IgD-negative memory B cell (primary cell): ENCODE measurements around the gene DGKD. TPM values are rescaled to one million over a fixed set of nuclear protein-coding genes. Genes with fewer than 3 reads are reported as not detected.

Experiments
- H3K27ac Mint-ChIP-seq, 3 donors: one replicate each; pipeline ENCODE4 v1.8.0; 2020 to 2022; ENCODE audit warnings: mild to moderate bottlenecking in 3 of 3, mixed read lengths in 3 of 3, moderate library complexity in 1 of 3
- H3K27me3 Mint-ChIP-seq: one replicate; pipeline ENCODE4 v1.8.0; 2021; ENCODE audit warnings: mixed read lengths
- H3K36me3 Mint-ChIP-seq: one replicate; pipeline ENCODE4 v1.8.0; 2020; ENCODE audit warnings: mild to moderate bottlenecking, mixed read lengths
- H3K4me1 Mint-ChIP-seq, 3 donors: one replicate each; pipeline ENCODE4 v1.8.0; 2020 to 2022; ENCODE audit warnings: mixed read lengths in 3 of 3, mild to moderate bottlenecking in 1 of 3
- H3K4me3 Mint-ChIP-seq, 4 donors: one replicate each; pipeline ENCODE4 v1.8.0; 2020 to 2022; ENCODE audit warnings: mild to moderate bottlenecking in 4 of 4, mixed read lengths in 4 of 4, moderate library complexity in 3 of 4
- H3K9me3 Mint-ChIP-seq, 3 donors: one replicate each; pipeline ENCODE4 v1.8.0; 2020 to 2021; ENCODE audit warnings: mixed read lengths in 3 of 3, mild to moderate bottlenecking in 1 of 3
- polyA plus RNA-seq: library from polyadenylated mRNA; unstranded; fragments of 300-500 nt; fragmentation: Illumina TruSeq; gene quantifications from one replicate; pipeline ENCODE4 v1.2.3, GENCODE V29; 2021

DGKD gene
- polyA plus RNA-seq, 1 donor from 2014 or later: 44.9 TPM

GRCh38 chr2:233346930-233347329 lies 7.4 kb upstream of the DGKD start:
- H3K4me1 Mint-ChIP-seq: peaks cover 23 to 40% (median 36%) of the 10 kb centered on the region in 3 donors
- peaks cover 7% of the 10 kb centered on the region for H3K36me3 Mint-ChIP-seq
- H3K4me3 Mint-ChIP-seq: no peak overlapping the region
- H3K27me3 Mint-ChIP-seq: peaks cover 1% of the 10 kb centered on the region
- H3K9me3 Mint-ChIP-seq: no peaks in the 10 kb centered on the region
- no peak overlapping the region for H3K27ac Mint-ChIP-seq

GRCh38 chr2:233349005-233349998 lies 5.0 kb upstream of the DGKD start:
- Mint-ChIP-seq H3K9me3 (no peaks in the 10 kb centered on the region), H3K4me3 (peak overlapping the region; percentile 63 to 77 (median 72)), H3K4me1 (peaks cover 35 to 53% (median 53%) of the 10 kb centered on the region in 3 donors), H3K27ac (peak overlapping the region; percentile 72 to 87 (median 78)), H3K36me3 (peaks cover 8% of the 10 kb centered on the region), H3K27me3 (peaks cover 1% of the 10 kb centered on the region)

- H3K27ac Mint-ChIP-seq: peak overlapping the region; percentile 34 to 78 (median 45)
- no peaks in the 10 kb centered on the region for H3K9me3 Mint-ChIP-seq
- H3K27me3 Mint-ChIP-seq: peaks cover 1% of the 10 kb centered on the region
- H3K36me3 Mint-ChIP-seq: peaks cover 8% of the 10 kb centered on the region
- peaks cover 41 to 59% (median 51%) of the 10 kb centered on the region in 3 donors for H3K4me1 Mint-ChIP-seq
- H3K4me3 Mint-ChIP-seq: peak overlapping the region in 2 of 4 donors; percentile 15 to 43
These were observed 3.6 kb upstream of the DGKD start for GRCh38 chr2:233350708-233351107.

GRCh38 chr2:233351423-233351822 lies 2.9 kb upstream of the DGKD start:
- H3K27ac Mint-ChIP-seq: no peak overlapping the region
- peaks cover 48 to 66% (median 55%) of the 10 kb centered on the region in 3 donors for H3K4me1 Mint-ChIP-seq
- H3K9me3 Mint-ChIP-seq: no peaks in the 10 kb centered on the region
- peaks cover 1% of the 10 kb centered on the region for H3K27me3 Mint-ChIP-seq
- no peak overlapping the region for H3K4me3 Mint-ChIP-seq
- peaks cover 8% of the 10 kb centered on the region for H3K36me3 Mint-ChIP-seq

GRCh38 chr2:233352141-233352842 lies 2.0 kb upstream of the DGKD start:
- Mint-ChIP-seq H3K4me1 (peaks cover 57 to 71% (median 58%) of the 10 kb centered on the region in 3 donors), H3K27me3 (peaks cover 1% of the 10 kb centered on the region), H3K36me3 (peaks cover 8% of the 10 kb centered on the region), H3K27ac (peak overlapping the region; percentile 48 to 96 (median 81)), H3K9me3 (no peaks in the 10 kb centered on the region), H3K4me3 (peak overlapping the region in 3 of 4 donors; percentile 47 to 98 (median 93))

- H3K4me1 Mint-ChIP-seq: peaks cover 49 to 71% (median 59%) of the 10 kb centered on the region in 3 donors
- peak overlapping the region; percentile 91 to 99 (median 96) for H3K27ac Mint-ChIP-seq
- H3K27me3 Mint-ChIP-seq: peaks cover 1% of the 10 kb centered on the region
- H3K9me3 Mint-ChIP-seq: no peaks in the 10 kb centered on the region
- peaks cover 4% of the 10 kb centered on the region for H3K36me3 Mint-ChIP-seq
- H3K4me3 Mint-ChIP-seq: peak overlapping the region; percentile 92 to 99 (median 96)
These were observed 1.1 kb upstream of the DGKD start for GRCh38 chr2:233353101-233353768.

GRCh38 chr2:233354500-233354924 lies 218 bp downstream of the DGKD start:
- peaks cover 49 to 71% (median 59%) of the 10 kb centered on the region in 3 donors for H3K4me1 Mint-ChIP-seq
- H3K4me3 Mint-ChIP-seq: peak overlapping the region in 2 of 4 donors; percentile 41 to 92
- H3K9me3 Mint-ChIP-seq: no peaks in the 10 kb centered on the region
- peaks cover 2% of the 10 kb centered on the region for H3K36me3 Mint-ChIP-seq
- no peaks in the 10 kb centered on the region for H3K27me3 Mint-ChIP-seq
- H3K27ac Mint-ChIP-seq: peak overlapping the region in 2 of 3 donors; percentile 91 to 96

- H3K36me3 Mint-ChIP-seq: peaks cover 3% of the 10 kb centered on the region
- H3K4me3 Mint-ChIP-seq: peak overlapping the region; percentile 94 to 98 (median 96)
- H3K9me3 Mint-ChIP-seq: no peaks in the 10 kb centered on the region
- H3K4me1 Mint-ChIP-seq: peaks cover 53 to 74% (median 60%) of the 10 kb centered on the region in 3 donors
- peak overlapping the region; percentile 83 to 97 (median 90) for H3K27ac Mint-ChIP-seq
- H3K27me3 Mint-ChIP-seq: no peaks in the 10 kb centered on the region
These were observed 779 bp downstream of the DGKD start for GRCh38 chr2:233354971-233355574.

- peaks cover 53 to 69% (median 56%) of the 10 kb centered on the region in 3 donors for H3K4me1 Mint-ChIP-seq
- no peaks in the 10 kb centered on the region for H3K9me3 Mint-ChIP-seq
- no peaks in the 10 kb centered on the region for H3K27me3 Mint-ChIP-seq
- peaks cover 3% of the 10 kb centered on the region for H3K36me3 Mint-ChIP-seq
- peak overlapping the region; percentile 94 to 98 (median 96) for H3K4me3 Mint-ChIP-seq
- H3K27ac Mint-ChIP-seq: peak overlapping the region; percentile 83 to 97 (median 90)
These were observed 1.6 kb downstream of the DGKD start for GRCh38 chr2:233355916-233356315.

GRCh38 chr2:233356546-233357308 lies 2.4 kb downstream of the DGKD start:
- H3K4me3 Mint-ChIP-seq: peak overlapping the region; percentile 94 to 98 (median 96)
- peak overlapping the region; percentile 45 to 90 (median 86) for H3K27ac Mint-ChIP-seq
- no peaks in the 10 kb centered on the region for H3K9me3 Mint-ChIP-seq
- no peaks in the 10 kb centered on the region for H3K27me3 Mint-ChIP-seq
- H3K4me1 Mint-ChIP-seq: peaks cover 57 to 69% (median 57%) of the 10 kb centered on the region in 3 donors
- peaks cover 7% of the 10 kb centered on the region for H3K36me3 Mint-ChIP-seq

- peak overlapping the region in 2 of 3 donors; percentile 81 to 90 for H3K27ac Mint-ChIP-seq
- H3K4me1 Mint-ChIP-seq: peaks cover 54 to 60% (median 58%) of the 10 kb centered on the region in 3 donors
- peaks cover 7% of the 10 kb centered on the region for H3K36me3 Mint-ChIP-seq
- H3K4me3 Mint-ChIP-seq: peak overlapping the region; percentile 63 to 97 (median 94)
- no peaks in the 10 kb centered on the region for H3K9me3 Mint-ChIP-seq
- H3K27me3 Mint-ChIP-seq: no peaks in the 10 kb centered on the region
These were observed 4.0 kb downstream of the DGKD start for GRCh38 chr2:233358335-233358734.

GRCh38 chr2:233358947-233359346 lies 4.7 kb downstream of the DGKD start:
- Mint-ChIP-seq H3K27ac (peak overlapping the region in 1 of 3 donors; percentile 90), H3K36me3 (peaks cover 12% of the 10 kb centered on the region), H3K9me3 (peaks cover 0 to 5% (median 5%) of the 10 kb centered on the region in 3 donors), H3K4me3 (peak overlapping the region in 3 of 4 donors; percentile 49 to 97 (median 91)), H3K27me3 (no peaks in the 10 kb centered on the region), H3K4me1 (peaks cover 52 to 58% (median 57%) of the 10 kb centered on the region in 3 donors)

GRCh38 chr2:233359823-233360222 lies 5.5 kb downstream of the DGKD start:
- H3K9me3 Mint-ChIP-seq: peaks cover 2 to 12% (median 5%) of the 10 kb centered on the region in 3 donors
- peak overlapping the region in 2 of 3 donors; percentile 1 to 46 for H3K27ac Mint-ChIP-seq
- peaks cover 54 to 63% (median 59%) of the 10 kb centered on the region in 3 donors for H3K4me1 Mint-ChIP-seq
- H3K36me3 Mint-ChIP-seq: peaks cover 16% of the 10 kb centered on the region
- H3K27me3 Mint-ChIP-seq: no peaks in the 10 kb centered on the region
- peak overlapping the region in 1 of 4 donors; percentile 12 for H3K4me3 Mint-ChIP-seq
